HG03025 (cell line): ENCODE measurements around the gene TRPM2.

ENCODE experiments used
- ATAC-seq: cut with Tn5 transposase; IDR thresholded peaks from one replicate; pipeline ENCODE4 v1.9.1; 2021; ENCODE audit warnings: mild to moderate bottlenecking, moderate library complexity; ENCODE audit not compliant: unreplicated experiment, low FRiP score

TRPM2 gene

GRCh38 chr21:44321846-44322450 lies 31.5 kb upstream of the TRPM2 start:
- no peak for ATAC-seq

- ATAC-seq: no peak
Observed at GRCh38 chr21:44322621-44323325, 30.6 kb upstream of the TRPM2 start.

GRCh38 chr21:44323591-44323990 lies 29.8 kb upstream of the TRPM2 start:
- no peak for ATAC-seq

- ATAC-seq: no peak
Observed at GRCh38 chr21:44324106-44324853, 29.1 kb upstream of the TRPM2 start.

- ATAC-seq: no peak
Observed at GRCh38 chr21:44324854-44325107, 28.6 kb upstream of the TRPM2 start.

- no peak for ATAC-seq
Observed at GRCh38 chr21:44325386-44326271, 27.8 kb upstream of the TRPM2 start.

GRCh38 chr21:44326272-44326647 lies 27.2 kb upstream of the TRPM2 start:
- ATAC-seq: no peak

- no peak for ATAC-seq
Observed at GRCh38 chr21:44326716-44327602, 26.5 kb upstream of the TRPM2 start.

- no peak for ATAC-seq
Observed at GRCh38 chr21:44327603-44327974, 25.8 kb upstream of the TRPM2 start.

- no peak for ATAC-seq
Observed at GRCh38 chr21:44328242-44328895, 25.1 kb upstream of the TRPM2 start.

- no peak for ATAC-seq
Observed at GRCh38 chr21:44329086-44329889, 24.1 kb upstream of the TRPM2 start.

- no peak for ATAC-seq
Observed at GRCh38 chr21:44329971-44330681, 23.3 kb upstream of the TRPM2 start.

GRCh38 chr21:44330698-44331097 lies 22.7 kb upstream of the TRPM2 start:
- no peak for ATAC-seq

GRCh38 chr21:44331209-44331608 lies 22.2 kb upstream of the TRPM2 start:
- no peak for ATAC-seq

- no peak for ATAC-seq
Observed at GRCh38 chr21:44331650-44332307, 21.6 kb upstream of the TRPM2 start.

GRCh38 chr21:44332383-44332782 lies 21.0 kb upstream of the TRPM2 start:
- ATAC-seq: no peak

- no peak for ATAC-seq
Observed at GRCh38 chr21:44332965-44333364, 20.5 kb upstream of the TRPM2 start.
